ENCODE measurements around the gene ADAMTS17. TPM values are rescaled to one million over a fixed set of nuclear protein-coding genes. Genes with fewer than 3 reads are reported as not detected.

ADAMTS17 gene
- total and polyA plus RNA-seq, 3 experiments from 2014 or later, result 1.2 to 2.3 (median 1.9) TPM

- Mint-ChIP-seq H3K9me3 (no peaks in the 10 kb centered on the region), H3K4me1 (no peaks in the 10 kb centered on the region), H3K36me3 (peaks cover 0 to 4% (median 0%) of the 10 kb centered on the region in 3 donors), H3K27me3 (peaks cover 0 to 2% of the 10 kb centered on the region in 2 donors), H3K4me3 (no peak overlapping the region), H3K27ac (no peak overlapping the region)
- ChIA-PET POLR2A (no interaction called here), CTCF (no interaction called here)
- no peak overlapping the region for H3K27ac ChIP-seq (ENCODE audit: low read depth, low read length)
- H3K4me1 ChIP-seq (ENCODE audit: insufficient read depth, low read length), result no peaks in the 10 kb centered on the region
- DNase-seq, result no peak
- no peaks in the 10 kb centered on the region for H3K36me3 ChIP-seq (ENCODE audit: insufficient read depth, low read length)
- no peaks in the 10 kb centered on the region for H3K27me3 ChIP-seq (ENCODE audit: insufficient read depth, low read length, poor library complexity, severe bottlenecking)
- H3K9me3 ChIP-seq (ENCODE audit: low read length), result no peaks in the 10 kb centered on the region
- no peak overlapping the region for H3K4me3 ChIP-seq (ENCODE audit: low read length)
These were observed 151.1 kb downstream of the ADAMTS17 start for GRCh38 chr15:100190675-100191074.

- Histone ChIP-seq H3K36me3 (ENCODE audit: insufficient read depth, low read length) (no peaks in the 10 kb centered on the region), H3K4me1 (ENCODE audit: insufficient read depth, low read length) (no peaks in the 10 kb centered on the region), H3K4me3 (ENCODE audit: low read length) (no peak overlapping the region), H3K27me3 (ENCODE audit: insufficient read depth, low read length, poor library complexity, severe bottlenecking) (no peaks in the 10 kb centered on the region), H3K27ac (ENCODE audit: low read depth, low read length) (no peak overlapping the region), H3K9me3 (ENCODE audit: low read length) (no peaks in the 10 kb centered on the region)
- no peak overlapping the region for H3K4me3 Mint-ChIP-seq
- no peak for DNase-seq
- H3K4me1 Mint-ChIP-seq, result no peaks in the 10 kb centered on the region
- ChIA-PET CTCF (no interaction called here), POLR2A (no interaction called here)
- peaks cover 0 to 2% of the 10 kb centered on the region in 2 donors for H3K27me3 Mint-ChIP-seq
- peaks cover 0 to 4% (median 0%) of the 10 kb centered on the region in 3 donors for H3K36me3 Mint-ChIP-seq
- H3K9me3 Mint-ChIP-seq, result no peaks in the 10 kb centered on the region
- H3K27ac Mint-ChIP-seq, result peak overlapping the region in 1 of 8 donors; percentile 48
These were observed 151.9 kb downstream of the ADAMTS17 start for GRCh38 chr15:100189849-100190248.

GRCh38 chr15:100189319-100189718, 152.5 kb downstream of the ADAMTS17 start:
- H3K27ac Mint-ChIP-seq, result no peak overlapping the region
- CTCF ChIA-PET, result no interaction called here
- H3K9me3 ChIP-seq (ENCODE audit: low read length), result no peaks in the 10 kb centered on the region

GRCh38 chr15:100187677-100188076, 154.1 kb downstream of the ADAMTS17 start:
- no peak for DNase-seq
- H3K36me3 Mint-ChIP-seq, result peaks cover 0 to 4% (median 0%) of the 10 kb centered on the region in 3 donors
- Histone ChIP-seq H3K27ac (ENCODE audit: low read depth, low read length) (no peak overlapping the region), H3K4me1 (ENCODE audit: insufficient read depth, low read length) (no peaks in the 10 kb centered on the region), H3K9me3 (ENCODE audit: low read length) (no peaks in the 10 kb centered on the region), H3K27me3 (ENCODE audit: insufficient read depth, low read length, poor library complexity, severe bottlenecking) (no peaks in the 10 kb centered on the region), H3K36me3 (ENCODE audit: insufficient read depth, low read length) (no peaks in the 10 kb centered on the region), H3K4me3 (ENCODE audit: low read length) (no peak overlapping the region)
- peaks cover 0 to 2% of the 10 kb centered on the region in 2 donors for H3K27me3 Mint-ChIP-seq
- no peaks in the 10 kb centered on the region for H3K4me1 Mint-ChIP-seq
- CTCF ChIA-PET, result no interaction called here
- H3K27ac Mint-ChIP-seq, result no peak overlapping the region
- H3K4me3 Mint-ChIP-seq, result no peak overlapping the region
- POLR2A ChIA-PET, result no interaction called here
- no peaks in the 10 kb centered on the region for H3K9me3 Mint-ChIP-seq

More at GRCh38 chr15:100189319-100189718, 152.5 kb downstream of the ADAMTS17 start:
- H3K27me3 ChIP-seq (ENCODE audit: insufficient read depth, low read length, poor library complexity, severe bottlenecking), result no peaks in the 10 kb centered on the region
- no peak overlapping the region for H3K27ac ChIP-seq (ENCODE audit: low read depth, low read length)
- no peak overlapping the region for H3K4me3 Mint-ChIP-seq
- no peaks in the 10 kb centered on the region for H3K4me1 ChIP-seq (ENCODE audit: insufficient read depth, low read length)
- peaks cover 0 to 4% (median 0%) of the 10 kb centered on the region in 3 donors for H3K36me3 Mint-ChIP-seq
- peaks cover 0 to 2% of the 10 kb centered on the region in 2 donors for H3K27me3 Mint-ChIP-seq
- H3K4me1 Mint-ChIP-seq, result no peaks in the 10 kb centered on the region
- H3K36me3 ChIP-seq (ENCODE audit: insufficient read depth, low read length), result no peaks in the 10 kb centered on the region
- no peak overlapping the region for H3K4me3 ChIP-seq (ENCODE audit: low read length)
- POLR2A ChIA-PET, result no interaction called here
- DNase-seq, result no peak
- no peaks in the 10 kb centered on the region for H3K9me3 Mint-ChIP-seq

GRCh38 chr15:100186960-100187359, 154.8 kb downstream of the ADAMTS17 start:
- DNase-seq, result no peak
- Mint-ChIP-seq H3K4me1 (no peaks in the 10 kb centered on the region), H3K9me3 (no peaks in the 10 kb centered on the region), H3K4me3 (no peak overlapping the region), H3K27ac (peak overlapping the region in 1 of 8 donors; percentile 37), H3K36me3 (peaks cover 0 to 2% (median 2%) of the 10 kb centered on the region in 3 donors), H3K27me3 (peaks cover 0 to 2% of the 10 kb centered on the region in 2 donors)
- ChIA-PET CTCF (no interaction called here), POLR2A (no interaction called here)
- Histone ChIP-seq H3K9me3 (ENCODE audit: low read length) (no peaks in the 10 kb centered on the region), H3K27ac (ENCODE audit: low read depth, low read length) (no peak overlapping the region), H3K4me1 (ENCODE audit: insufficient read depth, low read length) (no peaks in the 10 kb centered on the region), H3K27me3 (ENCODE audit: insufficient read depth, low read length, poor library complexity, severe bottlenecking) (no peaks in the 10 kb centered on the region), H3K36me3 (ENCODE audit: insufficient read depth, low read length) (no peaks in the 10 kb centered on the region), H3K4me3 (ENCODE audit: low read length) (no peak overlapping the region)

GRCh38 chr15:100186366-100186765, 155.4 kb downstream of the ADAMTS17 start:
- Histone ChIP-seq H3K27ac (ENCODE audit: low read depth, low read length) (no peak overlapping the region), H3K4me3 (ENCODE audit: low read length) (no peak overlapping the region), H3K9me3 (ENCODE audit: low read length) (no peaks in the 10 kb centered on the region), H3K27me3 (ENCODE audit: insufficient read depth, low read length, poor library complexity, severe bottlenecking) (no peaks in the 10 kb centered on the region), H3K36me3 (ENCODE audit: insufficient read depth, low read length) (no peaks in the 10 kb centered on the region), H3K4me1 (ENCODE audit: insufficient read depth, low read length) (no peaks in the 10 kb centered on the region)
- H3K4me1 Mint-ChIP-seq, result no peaks in the 10 kb centered on the region
- H3K4me3 Mint-ChIP-seq, result no peak overlapping the region
- H3K27me3 Mint-ChIP-seq, result peaks cover 0 to 2% of the 10 kb centered on the region in 2 donors
- no peaks in the 10 kb centered on the region for H3K9me3 Mint-ChIP-seq
- ChIA-PET CTCF (no interaction called here), POLR2A (no interaction called here)
- DNase-seq, result no peak
- peaks cover 0 to 4% (median 2%) of the 10 kb centered on the region in 3 donors for H3K36me3 Mint-ChIP-seq
- H3K27ac Mint-ChIP-seq, result peak overlapping the region in 1 of 8 donors; percentile 61

GRCh38 chr15:100183921-100184495, 157.8 kb downstream of the ADAMTS17 start:
- H3K36me3 Mint-ChIP-seq, result peaks cover 0 to 5% (median 4%) of the 10 kb centered on the region in 3 donors
- H3K27me3 ChIP-seq (ENCODE audit: insufficient read depth, low read length, poor library complexity, severe bottlenecking), result no peaks in the 10 kb centered on the region
- H3K4me1 ChIP-seq (ENCODE audit: insufficient read depth, low read length), result no peaks in the 10 kb centered on the region
- H3K9me3 Mint-ChIP-seq, result no peaks in the 10 kb centered on the region
- ChIA-PET POLR2A (no interaction called here), CTCF (no interaction called here)
- no peak overlapping the region for H3K4me3 ChIP-seq (ENCODE audit: low read length)
- H3K9me3 ChIP-seq (ENCODE audit: low read length), result no peaks in the 10 kb centered on the region
- H3K27ac ChIP-seq (ENCODE audit: low read depth, low read length), result no peak overlapping the region
- H3K27ac Mint-ChIP-seq, result peak overlapping the region in 1 of 8 donors; percentile 73
- no peak for DNase-seq
- H3K4me3 Mint-ChIP-seq, result no peak overlapping the region
- no peaks in the 10 kb centered on the region for H3K4me1 Mint-ChIP-seq
- peaks cover 0 to 2% of the 10 kb centered on the region in 2 donors for H3K27me3 Mint-ChIP-seq
- H3K36me3 ChIP-seq (ENCODE audit: insufficient read depth, low read length), result no peaks in the 10 kb centered on the region

- ChIA-PET POLR2A (no interaction called here), CTCF (no interaction called here)
- Mint-ChIP-seq H3K36me3 (peaks cover 0 to 9% (median 3%) of the 10 kb centered on the region in 3 donors), H3K9me3 (peaks cover 0 to 2% (median 1%) of the 10 kb centered on the region in 5 donors), H3K27me3 (no peaks in the 10 kb centered on the region), H3K4me1 (no peaks in the 10 kb centered on the region), H3K4me3 (no peak overlapping the region), H3K27ac (no peak overlapping the region)
- Histone ChIP-seq H3K4me1 (ENCODE audit: insufficient read depth, low read length) (no peaks in the 10 kb centered on the region), H3K4me3 (ENCODE audit: low read length) (no peak overlapping the region), H3K27me3 (ENCODE audit: insufficient read depth, low read length, poor library complexity, severe bottlenecking) (no peaks in the 10 kb centered on the region), H3K9me3 (ENCODE audit: low read length) (no peaks in the 10 kb centered on the region), H3K36me3 (ENCODE audit: insufficient read depth, low read length) (no peaks in the 10 kb centered on the region), H3K27ac (ENCODE audit: low read depth, low read length) (no peak overlapping the region)
- no peak for DNase-seq
These were observed 160.9 kb downstream of the ADAMTS17 start for GRCh38 chr15:100180921-100181320.
